ENCODE results near the gene CIDEC.

DNA sequence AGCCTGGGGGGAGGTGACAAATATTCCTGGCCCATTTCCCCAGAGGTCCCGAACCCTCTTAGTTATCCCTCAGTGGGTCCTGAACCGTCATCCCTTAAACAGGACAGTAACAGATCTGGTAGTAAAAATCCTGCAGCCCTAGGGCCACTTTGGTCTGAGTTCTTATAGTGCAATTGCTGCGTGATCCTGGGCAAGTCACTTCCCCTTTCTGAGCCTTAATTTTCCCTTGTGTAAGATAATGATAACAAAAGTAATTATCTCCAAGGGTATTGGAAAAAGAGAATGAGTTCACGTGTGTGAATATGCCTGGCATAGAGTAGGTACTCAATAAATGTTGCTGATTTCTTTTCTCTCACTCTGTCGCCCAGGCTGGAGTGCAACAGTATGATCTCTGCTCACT is 7.4 kb upstream of the CIDEC start:
- TF ChIP-seq CTCF (conservative IDR thresholded peaks at IDR 0.05) (no peak), ZFX (IDR thresholded peaks at IDR 0.05) (no peak)

All from C4-2B (cell line).